Measurements from ENCODE around the gene RIN2.

- TF ChIP-seq ZNF274 (IDR thresholded peaks at IDR 0.05; ENCODE audit: low read depth, low read length) = no peak
- TF ChIP-seq SUZ12 (IDR thresholded peaks at IDR 0.05; ENCODE audit: extremely low read depth, insufficient read depth, insufficient read length) = no peak
- no peak for TF ChIP-seq YY1 (IDR thresholded peaks at IDR 0.05; ENCODE audit: insufficient read depth, insufficient read length)
Observed at GRCh38 chr20:19737025-19737424, 21.0 kb upstream of the RIN2 start.
